ENCODE measurements around the gene NTMT1. TPM values are rescaled to one million over a fixed set of nuclear protein-coding genes. Genes with fewer than 3 reads are reported as not detected.

Gene NTMT1
- total and polyA plus RNA-seq, 9 of the 15 experiments (the other 6 are each of a cell fraction or from before 2014, with no cell fraction given): 42.1 to 116 (median 74.7) TPM

DNA sequence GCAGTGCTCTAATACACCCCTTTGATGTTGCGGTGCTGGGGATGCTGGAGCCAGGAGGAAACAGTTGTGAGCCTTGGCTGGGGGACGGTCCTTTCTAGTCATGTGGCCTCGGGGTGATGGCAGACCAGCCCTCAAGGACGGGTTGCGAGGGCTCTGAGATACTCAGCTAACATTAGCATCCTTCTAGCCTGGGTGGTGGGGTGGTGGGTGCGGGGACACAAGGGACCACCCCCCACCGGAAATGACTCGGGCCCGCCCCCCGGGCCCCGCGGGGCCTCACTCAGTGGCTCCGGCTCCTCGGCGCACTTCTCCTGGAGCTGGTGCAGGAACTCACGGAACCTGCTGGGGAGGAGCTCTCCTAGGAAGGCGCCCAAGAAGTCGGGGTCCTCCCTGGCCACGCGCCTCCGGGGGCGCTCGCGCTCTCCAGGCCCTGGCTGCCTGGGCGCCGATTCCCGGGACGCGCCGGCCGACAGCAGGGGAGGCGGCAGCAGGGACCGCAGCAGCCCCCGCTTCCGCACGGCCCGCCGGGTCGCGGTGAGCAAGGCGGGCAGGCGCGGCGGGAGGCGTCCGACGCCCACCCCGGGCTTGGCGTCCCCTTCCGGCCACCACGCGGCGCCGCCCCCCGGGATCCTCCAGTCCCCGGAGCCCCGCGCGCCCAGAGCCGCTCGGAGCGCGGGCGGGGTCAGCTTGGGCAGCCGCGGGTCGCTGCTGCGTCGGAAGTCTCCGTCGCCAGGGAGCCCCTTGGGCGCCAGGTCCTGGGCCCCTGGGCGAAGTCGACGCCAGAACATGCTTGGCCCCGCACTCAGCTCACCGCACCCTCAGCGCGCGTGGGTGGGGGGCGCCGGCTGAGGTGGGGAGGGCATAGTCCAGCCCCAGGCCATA is 5.9 kb upstream of the NTMT1 start (continued):
- TF ChIP-seq, protein P1, sequence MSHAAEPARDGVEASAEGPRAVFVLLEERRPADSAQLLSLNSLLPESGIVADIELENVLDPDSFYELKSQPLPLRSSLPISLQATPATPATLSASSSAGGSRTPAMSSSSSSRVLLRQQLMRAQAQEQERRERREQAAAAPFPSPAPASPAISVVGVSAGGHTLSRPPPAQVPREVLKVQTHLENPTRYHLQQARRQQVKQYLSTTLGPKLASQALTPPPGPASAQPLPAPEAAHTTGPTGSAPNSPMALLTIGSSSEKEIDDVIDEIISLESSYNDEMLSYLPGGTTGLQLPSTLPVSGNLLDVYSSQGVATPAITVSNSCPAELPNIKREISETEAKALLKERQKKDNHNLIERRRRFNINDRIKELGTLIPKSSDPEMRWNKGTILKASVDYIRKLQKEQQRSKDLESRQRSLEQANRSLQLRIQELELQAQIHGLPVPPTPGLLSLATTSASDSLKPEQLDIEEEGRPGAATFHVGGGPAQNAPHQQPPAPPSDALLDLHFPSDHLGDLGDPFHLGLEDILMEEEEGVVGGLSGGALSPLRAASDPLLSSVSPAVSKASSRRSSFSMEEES (CRISPR knock-in tag; IDR thresholded peaks at IDR 0.05): no peak
- no peak for TF ChIP-seq HDGF (IDR thresholded peaks at IDR 0.05)
- no peak for TF ChIP-seq SP2 (IDR thresholded peaks at IDR 0.05; ENCODE audit: extremely low read depth, low read depth, low read length, poor library complexity, severe bottlenecking)
- no peak for TF ChIP-seq NCOR1 (IDR thresholded peaks at IDR 0.05)
- no peak for TF ChIP-seq ZNF445 (CRISPR knock-in tag; IDR thresholded peaks at IDR 0.05; ENCODE audit: low read depth)
- TF ChIP-seq, protein P2, sequence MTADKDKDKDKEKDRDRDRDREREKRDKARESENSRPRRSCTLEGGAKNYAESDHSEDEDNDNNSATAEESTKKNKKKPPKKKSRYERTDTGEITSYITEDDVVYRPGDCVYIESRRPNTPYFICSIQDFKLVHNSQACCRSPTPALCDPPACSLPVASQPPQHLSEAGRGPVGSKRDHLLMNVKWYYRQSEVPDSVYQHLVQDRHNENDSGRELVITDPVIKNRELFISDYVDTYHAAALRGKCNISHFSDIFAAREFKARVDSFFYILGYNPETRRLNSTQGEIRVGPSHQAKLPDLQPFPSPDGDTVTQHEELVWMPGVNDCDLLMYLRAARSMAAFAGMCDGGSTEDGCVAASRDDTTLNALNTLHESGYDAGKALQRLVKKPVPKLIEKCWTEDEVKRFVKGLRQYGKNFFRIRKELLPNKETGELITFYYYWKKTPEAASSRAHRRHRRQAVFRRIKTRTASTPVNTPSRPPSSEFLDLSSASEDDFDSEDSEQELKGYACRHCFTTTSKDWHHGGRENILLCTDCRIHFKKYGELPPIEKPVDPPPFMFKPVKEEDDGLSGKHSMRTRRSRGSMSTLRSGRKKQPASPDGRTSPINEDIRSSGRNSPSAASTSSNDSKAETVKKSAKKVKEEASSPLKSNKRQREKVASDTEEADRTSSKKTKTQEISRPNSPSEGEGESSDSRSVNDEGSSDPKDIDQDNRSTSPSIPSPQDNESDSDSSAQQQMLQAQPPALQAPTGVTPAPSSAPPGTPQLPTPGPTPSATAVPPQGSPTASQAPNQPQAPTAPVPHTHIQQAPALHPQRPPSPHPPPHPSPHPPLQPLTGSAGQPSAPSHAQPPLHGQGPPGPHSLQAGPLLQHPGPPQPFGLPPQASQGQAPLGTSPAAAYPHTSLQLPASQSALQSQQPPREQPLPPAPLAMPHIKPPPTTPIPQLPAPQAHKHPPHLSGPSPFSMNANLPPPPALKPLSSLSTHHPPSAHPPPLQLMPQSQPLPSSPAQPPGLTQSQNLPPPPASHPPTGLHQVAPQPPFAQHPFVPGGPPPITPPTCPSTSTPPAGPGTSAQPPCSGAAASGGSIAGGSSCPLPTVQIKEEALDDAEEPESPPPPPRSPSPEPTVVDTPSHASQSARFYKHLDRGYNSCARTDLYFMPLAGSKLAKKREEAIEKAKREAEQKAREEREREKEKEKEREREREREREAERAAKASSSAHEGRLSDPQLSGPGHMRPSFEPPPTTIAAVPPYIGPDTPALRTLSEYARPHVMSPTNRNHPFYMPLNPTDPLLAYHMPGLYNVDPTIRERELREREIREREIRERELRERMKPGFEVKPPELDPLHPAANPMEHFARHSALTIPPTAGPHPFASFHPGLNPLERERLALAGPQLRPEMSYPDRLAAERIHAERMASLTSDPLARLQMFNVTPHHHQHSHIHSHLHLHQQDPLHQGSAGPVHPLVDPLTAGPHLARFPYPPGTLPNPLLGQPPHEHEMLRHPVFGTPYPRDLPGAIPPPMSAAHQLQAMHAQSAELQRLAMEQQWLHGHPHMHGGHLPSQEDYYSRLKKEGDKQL (CRISPR knock-in tag; IDR thresholded peaks at IDR 0.05; ENCODE audit: borderline replicate concordance): no peak
- no peak for TF ChIP-seq ARID2 (IDR thresholded peaks at IDR 0.05)
- TF ChIP-seq HDAC3 (IDR thresholded peaks at IDR 0.05; ENCODE audit: borderline replicate concordance, partially characterized antibody): no peak
- TF ChIP-seq, protein P3, sequence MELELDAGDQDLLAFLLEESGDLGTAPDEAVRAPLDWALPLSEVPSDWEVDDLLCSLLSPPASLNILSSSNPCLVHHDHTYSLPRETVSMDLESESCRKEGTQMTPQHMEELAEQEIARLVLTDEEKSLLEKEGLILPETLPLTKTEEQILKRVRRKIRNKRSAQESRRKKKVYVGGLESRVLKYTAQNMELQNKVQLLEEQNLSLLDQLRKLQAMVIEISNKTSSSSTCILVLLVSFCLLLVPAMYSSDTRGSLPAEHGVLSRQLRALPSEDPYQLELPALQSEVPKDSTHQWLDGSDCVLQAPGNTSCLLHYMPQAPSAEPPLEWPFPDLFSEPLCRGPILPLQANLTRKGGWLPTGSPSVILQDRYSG (tag; conservative IDR thresholded peaks at IDR 0.05; ENCODE audit: low read depth): no peak
- no peak for TF ChIP-seq RNF2 (IDR thresholded peaks at IDR 0.05)
- TF ChIP-seq, protein P4, sequence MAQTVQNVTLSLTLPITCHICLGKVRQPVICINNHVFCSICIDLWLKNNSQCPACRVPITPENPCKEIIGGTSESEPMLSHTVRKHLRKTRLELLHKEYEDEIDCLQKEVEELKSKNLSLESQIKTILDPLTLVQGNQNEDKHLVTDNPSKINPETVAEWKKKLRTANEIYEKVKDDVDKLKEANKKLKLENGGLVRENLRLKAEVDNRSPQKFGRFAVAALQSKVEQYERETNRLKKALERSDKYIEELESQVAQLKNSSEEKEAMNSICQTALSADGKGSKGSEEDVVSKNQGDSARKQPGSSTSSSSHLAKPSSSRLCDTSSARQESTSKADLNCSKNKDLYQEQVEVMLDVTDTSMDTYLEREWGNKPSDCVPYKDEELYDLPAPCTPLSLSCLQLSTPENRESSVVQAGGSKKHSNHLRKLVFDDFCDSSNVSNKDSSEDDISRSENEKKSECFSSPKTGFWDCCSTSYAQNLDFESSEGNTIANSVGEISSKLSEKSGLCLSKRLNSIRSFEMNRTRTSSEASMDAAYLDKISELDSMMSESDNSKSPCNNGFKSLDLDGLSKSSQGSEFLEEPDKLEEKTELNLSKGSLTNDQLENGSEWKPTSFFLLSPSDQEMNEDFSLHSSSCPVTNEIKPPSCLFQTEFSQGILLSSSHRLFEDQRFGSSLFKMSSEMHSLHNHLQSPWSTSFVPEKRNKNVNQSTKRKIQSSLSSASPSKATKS (CRISPR knock-in tag; IDR thresholded peaks at IDR 0.05): no peak
- TF ChIP-seq RFX1 (IDR thresholded peaks at IDR 0.05): no peak
- TF ChIP-seq HNRNPUL1 (IDR thresholded peaks at IDR 0.05; ENCODE audit: low read length): no peak
- TF ChIP-seq CCAR2 (IDR thresholded peaks at IDR 0.05; ENCODE audit: low read depth, low read length): no peak
- TF ChIP-seq PML (IDR thresholded peaks at IDR 0.05; ENCODE audit: low read length): no peak
- no peak for TF ChIP-seq SNIP1 (IDR thresholded peaks at IDR 0.05; ENCODE audit: low read depth)
- TF ChIP-seq PRPF4 (IDR thresholded peaks at IDR 0.05; ENCODE audit: insufficient read depth, low read depth, low read length, poor library complexity, severe bottlenecking): no peak
- no peak for TF ChIP-seq DACH1 (IDR thresholded peaks at IDR 0.05; ENCODE audit: partially characterized antibody)

Data from K562 (cell line).